ENCODE results near the gene FAAH2.
"Not testable (repeated sequence)": the region's sequence is repeated elsewhere in the genome, so short reads cannot be mapped to it uniquely, and the experiment has no call there.

Gene FAAH2

DNA sequence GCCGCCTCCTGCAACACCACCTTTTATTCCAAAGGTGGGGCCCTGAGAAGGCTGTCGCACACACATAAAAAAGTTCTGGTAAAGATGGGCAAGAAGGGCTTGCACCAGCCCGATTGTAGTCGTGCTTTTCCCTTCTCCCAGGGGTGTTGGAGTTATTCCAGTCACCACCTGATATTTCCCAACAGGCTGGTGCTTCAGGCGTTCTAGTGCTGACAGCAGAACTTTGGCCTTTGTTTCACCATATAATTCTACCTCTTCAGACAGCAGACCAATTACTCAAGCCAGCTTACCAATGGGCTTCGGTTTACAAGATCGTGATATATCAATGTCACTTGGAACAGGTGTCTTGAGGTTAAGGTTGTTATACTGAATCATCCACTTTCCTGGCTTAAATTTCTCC lies 107.7 kb downstream of the FAAH2 start:
- not testable (repeated sequence) for DNase-seq

DNA sequence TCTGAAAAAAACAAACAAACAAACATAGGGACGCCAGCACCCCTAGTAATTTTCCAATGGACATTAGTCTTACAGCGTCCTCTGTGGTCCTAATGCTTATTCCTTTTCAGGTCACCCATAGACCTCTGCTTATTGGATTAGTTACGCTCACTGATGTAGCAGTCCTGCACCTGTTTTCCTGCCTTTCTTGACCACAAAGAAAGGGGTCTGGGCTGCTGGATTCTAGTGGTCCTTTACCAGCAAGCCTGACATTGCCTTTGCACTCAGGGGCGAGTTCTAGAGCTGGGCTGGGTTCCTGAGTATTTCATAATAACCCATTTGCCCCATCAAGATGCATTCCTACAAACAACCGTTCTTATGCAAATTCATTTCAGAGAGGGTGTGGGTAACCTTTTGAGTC lies 116.7 kb downstream of the FAAH2 start:
- not testable (repeated sequence) for DNase-seq

DNA sequence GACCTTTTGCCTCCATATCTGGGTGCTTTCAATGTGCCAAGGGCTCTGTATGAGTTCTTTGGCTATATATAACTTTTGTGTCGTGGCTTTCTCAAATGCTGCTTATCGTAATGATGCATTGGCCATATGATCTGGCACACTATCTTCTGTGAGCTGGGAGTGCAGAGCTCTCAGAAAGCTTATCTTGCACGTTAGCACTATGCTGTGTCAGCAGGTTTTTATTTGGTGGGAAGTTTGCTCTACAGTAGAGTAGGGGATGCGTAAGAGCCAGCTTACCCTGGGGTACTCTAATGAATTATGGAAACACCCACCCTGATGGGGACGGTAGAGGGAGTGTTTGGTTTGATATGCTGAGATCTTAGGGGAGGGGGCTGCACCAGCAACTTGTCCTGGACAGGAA lies 119.6 kb downstream of the FAAH2 start:
- DNase-seq: no peak

DNA sequence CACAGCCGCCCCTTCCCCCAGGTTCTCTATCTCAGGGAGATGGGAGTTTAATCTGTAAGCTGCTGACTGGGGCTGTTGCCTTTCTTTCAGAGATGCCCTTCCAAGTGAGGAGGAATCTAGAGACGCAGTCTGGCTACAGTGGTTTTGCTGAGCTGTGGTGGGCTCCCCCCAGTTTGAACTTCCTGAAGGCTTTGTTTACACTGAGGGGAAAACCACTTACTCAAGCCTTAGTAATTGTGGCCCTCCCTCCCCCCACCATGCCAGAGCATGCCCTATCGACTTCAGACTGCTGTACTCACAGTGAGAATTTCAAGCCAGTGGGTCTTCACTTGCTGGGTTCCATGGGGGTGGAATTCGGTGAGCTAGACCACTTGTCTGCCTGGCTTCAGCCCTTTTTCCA lies 131.3 kb downstream of the FAAH2 start:
- no peak for DNase-seq

DNA sequence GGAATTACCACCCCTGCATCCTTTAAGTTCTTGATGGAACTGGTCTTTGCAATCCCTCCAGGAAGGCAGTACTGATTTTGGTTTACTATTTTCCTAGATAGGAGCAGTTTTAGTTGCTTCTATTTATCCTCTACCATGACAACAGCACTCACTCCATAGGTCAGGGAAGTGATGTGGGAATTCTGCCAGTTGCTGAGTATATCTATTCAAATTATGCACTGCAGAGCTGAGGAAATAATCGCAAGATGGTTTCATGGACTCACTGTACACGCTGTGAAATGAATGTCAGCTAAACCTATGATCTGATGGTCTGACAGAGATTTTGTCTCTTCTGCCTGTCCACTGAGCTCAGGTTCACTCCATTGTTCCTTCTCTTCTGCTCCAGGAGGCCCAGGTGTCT lies 135.8 kb downstream of the FAAH2 start:
- no peak for DNase-seq

DNA sequence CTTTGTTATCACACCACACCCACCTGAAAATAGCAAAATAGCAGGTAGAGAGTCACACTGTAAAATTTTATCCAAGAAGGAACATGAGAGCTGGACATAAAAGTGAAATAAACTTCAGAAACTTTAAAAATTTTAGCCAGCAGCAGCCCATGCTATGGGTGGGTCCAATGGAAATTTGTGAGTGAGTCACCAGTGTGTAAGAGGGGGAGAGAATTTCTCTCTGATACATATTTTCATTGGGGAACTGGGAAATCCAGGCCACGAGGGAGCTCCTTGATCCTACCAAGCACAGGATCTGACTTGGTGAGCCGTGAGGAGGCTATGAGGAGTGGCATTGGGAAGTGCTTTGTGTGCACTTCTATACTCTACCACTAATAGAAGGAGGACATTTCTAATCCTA lies 136.3 kb downstream of the FAAH2 start:
- no peak for DNase-seq

DNA sequence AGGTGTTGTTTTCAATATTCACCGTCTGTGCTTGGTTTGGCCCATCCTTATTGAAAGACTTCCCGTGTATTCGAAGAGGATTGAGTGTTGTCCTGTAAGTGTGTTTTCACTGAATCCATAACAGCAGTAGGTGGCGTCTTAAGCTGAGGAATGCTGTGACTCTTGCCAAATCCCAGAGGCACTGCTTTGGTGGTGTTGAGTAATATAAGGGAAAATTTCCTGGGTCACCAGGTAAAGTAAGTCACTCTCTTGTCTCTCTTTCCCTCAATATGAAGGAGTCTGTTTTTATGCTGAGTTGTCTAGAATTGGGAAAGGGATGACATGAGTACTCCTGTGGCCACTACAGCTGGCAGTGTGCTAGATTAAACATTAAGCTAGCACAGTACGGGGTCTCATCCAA lies 158.6 kb downstream of the FAAH2 start:
- no peak for DNase-seq

DNA sequence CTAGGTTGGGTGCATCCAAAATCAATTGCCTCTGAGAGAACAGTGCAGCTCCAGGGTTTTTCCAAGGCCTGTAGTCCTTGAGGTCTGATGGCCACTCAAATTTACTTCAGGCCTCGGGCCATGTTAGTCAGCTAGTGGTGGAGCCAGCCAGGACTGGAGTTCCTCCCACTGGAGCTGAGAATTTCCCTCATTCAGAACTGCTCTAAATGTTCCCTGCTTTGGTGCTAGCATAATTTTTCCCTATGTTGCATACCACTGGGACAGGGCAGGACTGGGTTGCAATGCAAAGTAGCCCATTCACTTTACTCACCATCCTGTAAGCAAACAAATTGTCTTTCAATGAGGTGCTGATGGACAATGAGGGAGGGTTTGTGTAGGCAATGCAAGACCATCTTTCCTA lies 159.3 kb downstream of the FAAH2 start:
- DNase-seq: no peak

DNA sequence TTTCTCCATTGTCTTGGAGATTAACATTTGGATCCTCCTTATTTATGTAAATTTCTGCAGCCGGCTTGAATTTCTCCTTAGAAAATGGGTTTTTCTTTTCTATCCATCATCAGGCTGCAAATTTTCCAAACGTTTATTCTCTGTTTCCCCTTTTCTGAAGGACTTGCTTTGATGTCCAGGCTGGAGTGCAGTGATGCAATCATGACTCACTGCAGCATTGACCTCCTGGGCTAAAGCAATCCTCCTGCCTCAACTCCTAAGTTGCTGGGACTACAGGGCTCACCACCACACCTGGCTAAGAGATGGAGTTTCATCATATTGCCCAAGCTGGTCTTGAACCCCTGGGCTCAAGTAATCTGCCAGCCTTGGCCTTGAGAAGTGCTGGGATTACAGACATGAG lies 161.3 kb downstream of the FAAH2 start:
- no peak for DNase-seq

DNA sequence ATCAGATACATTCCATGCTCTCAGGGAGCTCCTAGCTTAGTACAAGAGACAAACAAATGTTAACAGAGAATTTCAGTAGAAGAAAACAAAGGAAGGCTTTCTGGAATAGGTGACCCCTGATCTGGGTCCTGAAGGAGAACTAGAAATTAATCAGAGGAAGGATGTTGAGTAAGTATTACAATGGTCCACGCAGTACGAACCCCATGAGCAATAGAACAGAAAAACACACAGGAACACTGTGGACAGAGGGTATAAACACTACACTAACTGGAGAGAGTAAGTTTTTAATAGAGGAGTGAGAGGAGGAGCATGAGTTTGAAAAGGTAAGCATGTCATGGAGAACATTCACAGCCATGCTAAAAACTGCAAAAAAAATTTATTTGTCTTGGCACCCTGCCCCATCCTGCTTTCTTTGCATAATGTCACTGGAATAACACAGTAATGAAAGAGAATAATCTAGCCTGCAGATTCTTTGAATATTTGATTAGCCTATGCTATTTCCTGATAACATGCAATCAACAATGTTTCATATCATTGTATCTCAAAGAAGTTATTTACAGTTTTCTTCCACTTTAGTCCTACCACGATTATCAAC lies 165.0 kb downstream of the FAAH2 start:
- DNase-seq: no peak

DNA sequence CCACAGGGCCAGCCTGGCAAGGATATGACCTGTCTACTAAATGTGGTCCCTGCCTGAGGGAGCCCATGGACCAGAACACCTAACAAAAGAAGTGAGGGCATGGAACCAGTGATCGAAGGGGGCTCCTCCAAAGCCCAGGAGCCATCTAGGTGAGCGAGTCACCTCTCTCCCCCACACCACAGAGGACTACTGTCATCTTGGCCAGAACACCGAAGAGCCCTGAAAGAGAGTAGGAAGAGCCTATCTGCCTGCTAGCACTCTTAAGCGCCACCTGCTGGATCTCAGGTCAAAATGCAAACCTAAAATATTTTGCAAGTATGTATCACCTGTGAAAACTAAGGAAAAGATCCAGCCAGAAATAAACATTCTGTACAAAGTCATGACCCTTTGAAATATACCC lies 167.4 kb downstream of the FAAH2 start:
- DNase-seq: no peak

DNA sequence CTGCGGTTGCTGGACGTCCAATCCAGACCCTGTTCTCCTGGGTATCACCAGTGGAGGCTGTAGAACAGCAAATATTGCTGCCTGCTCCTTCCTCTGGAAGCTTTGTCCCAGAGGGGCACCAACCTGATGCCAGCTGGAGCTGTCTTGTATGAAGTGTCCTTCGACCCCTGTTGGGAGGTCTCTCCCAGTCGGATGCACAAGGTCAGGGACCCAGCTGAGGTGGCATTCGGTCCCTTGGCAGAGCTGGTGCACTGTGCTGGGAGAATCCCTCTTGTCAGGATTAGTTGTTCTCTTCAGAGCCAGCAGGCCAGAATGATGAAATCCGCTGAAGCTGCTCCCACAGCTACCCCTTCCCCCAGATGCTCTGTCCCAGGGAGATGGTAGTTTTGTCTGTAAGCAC lies 195.0 kb downstream of the FAAH2 start:
- DNase-seq: no peak

DNA sequence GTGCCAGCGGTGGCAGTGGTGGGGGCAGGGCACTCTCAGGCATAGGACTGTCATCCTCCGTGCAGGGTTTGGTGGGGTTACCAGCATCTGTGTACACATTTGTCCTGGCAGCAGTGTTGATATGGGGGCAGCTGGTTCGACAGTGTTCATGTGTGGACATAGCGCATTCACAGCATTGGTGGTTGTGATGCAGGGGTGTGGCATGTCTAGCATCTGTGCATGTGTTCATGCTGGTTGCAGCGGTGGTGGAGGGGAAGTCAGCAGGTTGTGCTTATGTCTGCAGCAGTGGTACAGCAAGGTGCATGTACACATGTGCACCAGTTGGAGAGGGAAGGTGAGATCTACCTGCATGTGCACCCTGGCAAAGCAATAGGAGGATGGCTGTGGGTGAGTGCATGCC lies 230.0 kb downstream of the FAAH2 start:
- DNase-seq: no peak

DNA sequence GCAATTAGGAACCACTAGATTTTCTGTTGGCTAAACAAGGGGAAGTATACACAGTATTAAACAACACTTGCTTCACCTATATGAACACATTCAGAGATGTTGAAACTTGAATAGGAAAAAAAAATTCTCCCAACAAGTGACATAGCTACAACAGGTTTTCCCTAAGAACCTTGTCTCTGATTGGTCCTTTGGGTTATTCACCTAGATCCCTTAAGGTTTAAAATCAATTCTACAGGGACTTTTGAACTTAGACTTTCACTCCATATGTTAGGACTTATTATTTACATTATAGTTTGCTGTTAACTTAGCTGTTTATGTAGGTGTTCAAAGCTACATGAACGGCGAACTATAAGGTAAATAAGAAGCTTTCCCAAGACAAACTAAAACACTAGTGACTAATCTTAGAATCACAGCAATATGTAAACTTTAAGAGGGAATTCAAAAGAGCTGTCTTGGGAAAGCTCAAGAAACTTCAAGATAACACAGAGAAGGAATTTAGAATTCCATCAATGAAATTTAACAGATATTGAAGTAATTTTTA lies 233.1 kb downstream of the FAAH2 start:
- no peak for DNase-seq

DNA sequence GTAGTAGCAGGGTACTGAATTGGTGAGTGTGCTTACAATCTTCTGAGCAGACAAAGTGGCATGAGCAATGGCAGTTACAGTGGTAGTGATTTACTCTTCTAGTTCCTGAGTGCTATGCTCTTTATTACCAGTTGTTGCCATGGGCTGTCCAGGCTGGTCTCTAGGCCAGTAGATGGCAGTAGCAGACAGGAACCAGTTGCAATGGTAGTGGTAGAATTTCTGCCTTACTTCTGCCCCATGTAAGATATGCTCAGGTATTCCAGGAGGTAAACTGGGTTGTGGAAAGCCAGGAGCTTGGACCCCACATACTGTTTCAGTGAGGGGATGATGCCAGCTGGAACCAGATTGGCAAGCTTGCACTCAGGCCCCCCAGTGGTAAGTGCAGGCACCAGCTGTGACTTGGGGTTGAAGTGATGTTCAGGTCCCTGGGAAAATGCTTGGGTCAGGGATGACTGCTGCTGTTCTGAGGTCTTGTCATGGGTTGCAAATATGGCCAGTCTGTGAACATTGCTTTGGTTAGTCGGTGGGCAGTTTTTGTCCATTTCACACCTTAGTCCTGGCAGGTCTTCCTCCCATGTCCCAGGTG lies 242.3 kb downstream of the FAAH2 start:
- DNase-seq: no peak
